ENCODE measurements around the gene INMT.
A peak's percentile ranks its signal among the peaks of the same experiment; 100 is the strongest.

Gene INMT

GRCh38 chr7:30800785-30801252 lies 48.9 kb downstream of the INMT start:
- Histone ChIP-seq H4K20me1 (ENCODE audit: insufficient read depth, low read length, poor library complexity, severe bottlenecking) (no peaks in the 10 kb centered on the region), H3K4me1 (ENCODE audit: insufficient read depth, low read length, poor library complexity, severe bottlenecking) (peaks cover 21% of the 10 kb centered on the region), H3K4me3 (ENCODE audit: low read length, poor library complexity, severe bottlenecking) (peak overlapping the region; percentile 33), H2AFZ (ENCODE audit: low read length) (no peak overlapping the region), H3K27me3 (ENCODE audit: insufficient read depth, low read length, poor library complexity, severe bottlenecking) (no peaks in the 10 kb centered on the region), H3K4me2 (ENCODE audit: low read depth, low read length, poor library complexity, severe bottlenecking) (peak overlapping the region; percentile 52), H3K9me2 (replicated peaks; ENCODE audit: low read depth, low read length) (no peaks in the 10 kb centered on the region), H3F3A (ENCODE audit: low read depth) (no peaks in the 10 kb centered on the region), H3K9ac (ENCODE audit: low read depth, low read length, poor library complexity, severe bottlenecking) (no peak overlapping the region), H3K36me3 (ENCODE audit: insufficient read depth, low read length) (no peaks in the 10 kb centered on the region), H3K79me2 (ENCODE audit: insufficient read depth, low read length) (no peaks in the 10 kb centered on the region), H3K9me3 (ENCODE audit: insufficient read depth, low read depth, low read length) (no peaks in the 10 kb centered on the region)
- TF ChIP-seq CTCF (conservative IDR thresholded peaks at IDR 0.05; ENCODE audit: low read length) (peak; percentile 78), EZH2phosphoT487 (IDR thresholded peaks at IDR 0.05; ENCODE audit: borderline replicate concordance) (no peak)

GRCh38 chr7:30802812-30803211 lies 50.9 kb downstream of the INMT start:
- Histone ChIP-seq H3K27me3 (ENCODE audit: insufficient read depth, low read length, poor library complexity, severe bottlenecking) (no peaks in the 10 kb centered on the region), H3K4me3 (ENCODE audit: low read length, poor library complexity, severe bottlenecking) (no peak overlapping the region), H3K9ac (ENCODE audit: low read depth, low read length, poor library complexity, severe bottlenecking) (no peak overlapping the region), H3K79me2 (ENCODE audit: insufficient read depth, low read length) (no peaks in the 10 kb centered on the region), H2AFZ (ENCODE audit: low read length) (no peak overlapping the region), H4K20me1 (ENCODE audit: insufficient read depth, low read length, poor library complexity, severe bottlenecking) (no peaks in the 10 kb centered on the region), H3K9me2 (replicated peaks; ENCODE audit: low read depth, low read length) (no peaks in the 10 kb centered on the region), H3K9me3 (ENCODE audit: insufficient read depth, low read depth, low read length) (no peaks in the 10 kb centered on the region), H3K4me1 (ENCODE audit: insufficient read depth, low read length, poor library complexity, severe bottlenecking) (peaks cover 6% of the 10 kb centered on the region), H3K4me2 (ENCODE audit: low read depth, low read length, poor library complexity, severe bottlenecking) (no peak overlapping the region), H3K36me3 (ENCODE audit: insufficient read depth, low read length) (no peaks in the 10 kb centered on the region), H3F3A (ENCODE audit: low read depth) (no peaks in the 10 kb centered on the region)
- no peak for TF ChIP-seq EZH2phosphoT487 (IDR thresholded peaks at IDR 0.05; ENCODE audit: borderline replicate concordance)

- Histone ChIP-seq H3K9me2 (replicated peaks; ENCODE audit: low read depth, low read length) (no peaks in the 10 kb centered on the region), H3K4me1 (ENCODE audit: insufficient read depth, low read length, poor library complexity, severe bottlenecking) (peaks cover 6% of the 10 kb centered on the region), H3K4me3 (ENCODE audit: low read length, poor library complexity, severe bottlenecking) (no peak overlapping the region), H3F3A (ENCODE audit: low read depth) (no peaks in the 10 kb centered on the region), H3K9me3 (ENCODE audit: insufficient read depth, low read depth, low read length) (no peaks in the 10 kb centered on the region), H3K79me2 (ENCODE audit: insufficient read depth, low read length) (no peaks in the 10 kb centered on the region), H3K4me2 (ENCODE audit: low read depth, low read length, poor library complexity, severe bottlenecking) (no peak overlapping the region), H3K27me3 (ENCODE audit: insufficient read depth, low read length, poor library complexity, severe bottlenecking) (no peaks in the 10 kb centered on the region), H4K20me1 (ENCODE audit: insufficient read depth, low read length, poor library complexity, severe bottlenecking) (no peaks in the 10 kb centered on the region), H3K36me3 (ENCODE audit: insufficient read depth, low read length) (no peaks in the 10 kb centered on the region), H2AFZ (ENCODE audit: low read length) (no peak overlapping the region), H3K9ac (ENCODE audit: low read depth, low read length, poor library complexity, severe bottlenecking) (no peak overlapping the region)
- TF ChIP-seq EZH2phosphoT487 (IDR thresholded peaks at IDR 0.05; ENCODE audit: borderline replicate concordance) (no peak), CTCF (conservative IDR thresholded peaks at IDR 0.05; ENCODE audit: low read length) (no peak)
These were observed 52.2 kb downstream of the INMT start for GRCh38 chr7:30804078-30804661.
